Measurements from ENCODE around the gene PTTG1IP.

The PTTG1IP gene

GRCh38 chr21:44819283-44820243 is 53.9 kb downstream of the PTTG1IP start:
- Histone ChIP-seq H2BK5ac (ENCODE audit: low read length) (peak overlapping the region; percentile 53), H4K8ac (ENCODE audit: low read depth, low read length) (no peak overlapping the region), H3K4me2 (ENCODE audit: insufficient read depth, low read length, poor library complexity, severe bottlenecking) (no peak overlapping the region), H3K14ac (ENCODE audit: low read length) (peak overlapping the region; percentile 12), H3K9ac (ENCODE audit: low read depth, low read length, poor library complexity) (no peak overlapping the region), H3K4me3 (ENCODE audit: low read length in 2 of 2) (no peak overlapping the region), H2AFZ (ENCODE audit: low read length) (no peak overlapping the region), H3K4ac (ENCODE audit: low read length) (no peak overlapping the region), H3K23ac (ENCODE audit: low read depth, low read length, poor library complexity) (peak overlapping the region; percentile 91), H3K9me3 (replicated peaks in 1 of 2; ENCODE audit: control insufficient read depth in 2 of 2, insufficient read depth in 1 of 2, low read depth in 1 of 2, low read length in 2 of 2) (peaks cover 20 to 30% of the 10 kb centered on the region in 2 donors), H3K4me1 (ENCODE audit: control insufficient read depth in 2 of 2, insufficient read depth in 1 of 2, low read depth in 1 of 2, low read length in 2 of 2) (peaks cover 0 to 7% of the 10 kb centered on the region in 2 donors), H3K27me3 (ENCODE audit: control insufficient read depth in 3 of 3, insufficient read depth in 3 of 3, low read depth in 1 of 3, low read length in 3 of 3) (peaks cover 0 to 3% (median 0%) of the 10 kb centered on the region in 3 experiments), H2AK5ac (ENCODE audit: low read depth, low read length) (peak overlapping the region; percentile 98), H3K27ac (replicated peaks; ENCODE audit: low read length) (no peak overlapping the region), H2BK120ac (ENCODE audit: low read depth, low read length) (no peak overlapping the region), H3K36me3 (replicated peaks in 1 of 2; ENCODE audit: control insufficient read depth in 2 of 2, insufficient read depth in 2 of 2, low read length in 2 of 2) (peaks cover 0 to 1% of the 10 kb centered on the region in 2 donors), H3K79me1 (ENCODE audit: low read depth, low read length) (peaks cover 21% of the 10 kb centered on the region), H2BK15ac (ENCODE audit: low read length) (peak overlapping the region; percentile 96), H3K18ac (ENCODE audit: low read length) (no peak overlapping the region), H4K91ac (ENCODE audit: low read depth, low read length, poor library complexity) (no peak overlapping the region), H2BK12ac (ENCODE audit: low read length) (no peak overlapping the region)
- WGBS, 2 donors (ENCODE audit: extremely low coverage in 2 of 2, insufficient read length in 2 of 2, insufficient replicate concordance in 1 of 2), result no CpG with 5 or more reads among the region's 33 CpGs
- no peak for DNase-seq (ENCODE audit: low spot score)

- Histone ChIP-seq H3K4me2 (ENCODE audit: insufficient read depth, low read length, poor library complexity, severe bottlenecking) (peak overlapping the region; percentile 62), H3K36me3 (replicated peaks in 1 of 2; ENCODE audit: control insufficient read depth in 2 of 2, insufficient read depth in 2 of 2, low read length in 2 of 2) (peaks cover 2 to 6% of the 10 kb centered on the region in 2 donors), H3K4me3 (ENCODE audit: low read length in 2 of 2) (peak overlapping the region; percentile 62 to 89), H2BK15ac (ENCODE audit: low read length) (peak overlapping the region; percentile 96), H2BK12ac (ENCODE audit: low read length) (no peak overlapping the region), H2BK5ac (ENCODE audit: low read length) (peak overlapping the region; percentile 53), H3K79me1 (ENCODE audit: low read depth, low read length) (peaks cover 21% of the 10 kb centered on the region), H3K9ac (ENCODE audit: low read depth, low read length, poor library complexity) (no peak overlapping the region), H3K23ac (ENCODE audit: low read depth, low read length, poor library complexity) (peak overlapping the region; percentile 91), H3K27ac (replicated peaks; ENCODE audit: low read length) (no peak overlapping the region), H3K4me1 (ENCODE audit: control insufficient read depth in 2 of 2, insufficient read depth in 1 of 2, low read depth in 1 of 2, low read length in 2 of 2) (peaks cover 0 to 7% of the 10 kb centered on the region in 2 donors), H2AFZ (ENCODE audit: low read length) (peak overlapping the region; percentile 92), H4K91ac (ENCODE audit: low read depth, low read length, poor library complexity) (no peak overlapping the region), H3K14ac (ENCODE audit: low read length) (peak overlapping the region; percentile 82), H2BK120ac (ENCODE audit: low read depth, low read length) (peak overlapping the region; percentile 87), H3K4ac (ENCODE audit: low read length) (peak overlapping the region; percentile 53), H3K18ac (ENCODE audit: low read length) (peak overlapping the region; percentile 97), H4K8ac (ENCODE audit: low read depth, low read length) (peak overlapping the region; percentile 17), H2AK5ac (ENCODE audit: low read depth, low read length) (peak overlapping the region; percentile 98), H3K9me3 (replicated peaks in 1 of 2; ENCODE audit: control insufficient read depth in 2 of 2, insufficient read depth in 1 of 2, low read depth in 1 of 2, low read length in 2 of 2) (peaks cover 20 to 30% of the 10 kb centered on the region in 2 donors), H3K27me3 (ENCODE audit: control insufficient read depth in 3 of 3, insufficient read depth in 3 of 3, low read depth in 1 of 3, low read length in 3 of 3) (peaks cover 0 to 3% (median 0%) of the 10 kb centered on the region in 3 experiments)
- DNase-seq (ENCODE audit: low spot score), result no peak
- no CpG with 5 or more reads among the region's 37 CpGs for WGBS, 2 donors (ENCODE audit: extremely low coverage in 2 of 2, insufficient read length in 2 of 2, insufficient replicate concordance in 1 of 2)
Measured at GRCh38 chr21:44818640-44819011, 54.9 kb downstream of the PTTG1IP start.

- peak within 1 kb of the TSS; percentile 53 for H3K4ac ChIP-seq (ENCODE audit: low read length)
Measured at GRCh38 chr21:44817914-44818639, 55.4 kb downstream of the PTTG1IP start, which contains the start of gene SUMO3. Gene SUMO3 (minus strand): TSS chr21:44818062. CDS start chr21:44817968, 94 bp downstream.

More at GRCh38 chr21:44817914-44818639, 55.4 kb downstream of the PTTG1IP start, which contains the start of gene SUMO3:
- H3K36me3 ChIP-seq (replicated peaks in 1 of 2; ENCODE audit: control insufficient read depth in 2 of 2, insufficient read depth in 2 of 2, low read length in 2 of 2), result peaks cover 6 to 11% of the 10 kb centered on the region in 2 donors
- H3K9me3 ChIP-seq (replicated peaks in 1 of 2; ENCODE audit: control insufficient read depth in 2 of 2, insufficient read depth in 1 of 2, low read depth in 1 of 2, low read length in 2 of 2), result peaks cover 20 to 27% of the 10 kb centered on the region in 2 donors
- peak within 1 kb of the TSS; percentile 94 for H3K4me2 ChIP-seq (ENCODE audit: insufficient read depth, low read length, poor library complexity, severe bottlenecking)
- peak within 1 kb of the TSS; percentile 87 for H2BK120ac ChIP-seq (ENCODE audit: low read depth, low read length)
- peak within 1 kb of the TSS; percentile 79 for H3K27ac ChIP-seq (replicated peaks; ENCODE audit: low read length)
- peak within 1 kb of the TSS; percentile 86 for H4K8ac ChIP-seq (ENCODE audit: low read depth, low read length)
- H2BK15ac ChIP-seq (ENCODE audit: low read length), result peak within 1 kb of the TSS; percentile 96
- H2AFZ ChIP-seq (ENCODE audit: low read length), result peak within 1 kb of the TSS; percentile 92
- no CpG with 5 or more reads among the region's 108 CpGs for WGBS, 2 donors (ENCODE audit: extremely low coverage in 2 of 2, insufficient read length in 2 of 2, insufficient replicate concordance in 1 of 2)
- H3K14ac ChIP-seq (ENCODE audit: low read length), result peak within 1 kb of the TSS; percentile 82
- peak within 1 kb of the TSS; percentile 91 for H3K23ac ChIP-seq (ENCODE audit: low read depth, low read length, poor library complexity)
- H2AK5ac ChIP-seq (ENCODE audit: low read depth, low read length), result peak within 1 kb of the TSS; percentile 98
- H3K18ac ChIP-seq (ENCODE audit: low read length), result peak within 1 kb of the TSS; percentile 99
- peak within 1 kb of the TSS; percentile 93 for H3K9ac ChIP-seq (ENCODE audit: low read depth, low read length, poor library complexity)
- H3K27me3 ChIP-seq (ENCODE audit: control insufficient read depth in 3 of 3, insufficient read depth in 3 of 3, low read depth in 1 of 3, low read length in 3 of 3), result peaks cover 0 to 3% (median 0%) of the 10 kb centered on the region in 3 experiments
- DNase-seq (ENCODE audit: low spot score), result peak; percentile 80
- no peak within 1 kb of the TSS for H4K91ac ChIP-seq (ENCODE audit: low read depth, low read length, poor library complexity)
- peak within 1 kb of the TSS; percentile 62 to 89 for H3K4me3 ChIP-seq (ENCODE audit: low read length in 2 of 2)
- peak within 1 kb of the TSS; percentile 53 for H2BK5ac ChIP-seq (ENCODE audit: low read length)
- peaks cover 0 to 7% of the 10 kb centered on the region in 2 donors for H3K4me1 ChIP-seq (ENCODE audit: control insufficient read depth in 2 of 2, insufficient read depth in 1 of 2, low read depth in 1 of 2, low read length in 2 of 2)
- H3K79me1 ChIP-seq (ENCODE audit: low read depth, low read length), result peaks cover 24% of the 10 kb centered on the region
- no peak within 1 kb of the TSS for H2BK12ac ChIP-seq (ENCODE audit: low read length)

Measured in neuronal stem cell (in vitro differentiated cells).